A673 (cell line): ENCODE measurements around the gene SND1.

Experiments used
- EZH2 ChIP-seq: fragments of 200-600 bp; sonication (generic); IDR thresholded peaks from 2 replicates; pipeline ENCODE4 v1.6.1; 2017; ENCODE audit warnings: borderline replicate concordance, low read depth, mild to moderate bottlenecking, mixed read lengths, antibody characterized with exemption, low read length; ENCODE audit not compliant: poor library complexity, severe bottlenecking
- TF ChIP-seq, protein P1 (sequence below): fragments of 300-800, 200-600 bp; sonication (generic); conservative IDR thresholded peaks from 2 replicates; pipeline ENCODE4 v1.5.1; 2017; ENCODE audit warnings: low read depth, mild to moderate bottlenecking, antibody characterized with exemption, low read length, moderate library complexity, mixed read lengths

DNA sequence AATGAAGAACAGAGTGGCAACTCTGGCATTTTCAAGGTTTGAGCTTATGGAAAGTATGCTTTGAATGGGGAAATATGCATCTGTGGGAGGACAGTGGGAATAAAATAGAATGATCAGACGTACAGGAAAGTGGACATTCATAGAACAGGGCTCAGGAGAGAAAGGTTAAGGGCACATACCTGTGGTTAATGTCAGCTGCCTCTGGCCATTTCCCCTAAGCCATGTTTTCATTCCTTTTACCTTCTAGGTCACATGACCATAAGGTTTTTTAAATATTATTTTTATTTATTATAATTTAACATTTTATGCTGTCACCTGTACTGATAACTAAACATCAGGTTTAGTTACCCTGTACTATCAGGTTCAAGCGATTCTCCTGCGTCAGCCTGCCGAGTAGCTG is 326.4 kb downstream of the SND1 start:
- TF ChIP-seq, protein P1, sequence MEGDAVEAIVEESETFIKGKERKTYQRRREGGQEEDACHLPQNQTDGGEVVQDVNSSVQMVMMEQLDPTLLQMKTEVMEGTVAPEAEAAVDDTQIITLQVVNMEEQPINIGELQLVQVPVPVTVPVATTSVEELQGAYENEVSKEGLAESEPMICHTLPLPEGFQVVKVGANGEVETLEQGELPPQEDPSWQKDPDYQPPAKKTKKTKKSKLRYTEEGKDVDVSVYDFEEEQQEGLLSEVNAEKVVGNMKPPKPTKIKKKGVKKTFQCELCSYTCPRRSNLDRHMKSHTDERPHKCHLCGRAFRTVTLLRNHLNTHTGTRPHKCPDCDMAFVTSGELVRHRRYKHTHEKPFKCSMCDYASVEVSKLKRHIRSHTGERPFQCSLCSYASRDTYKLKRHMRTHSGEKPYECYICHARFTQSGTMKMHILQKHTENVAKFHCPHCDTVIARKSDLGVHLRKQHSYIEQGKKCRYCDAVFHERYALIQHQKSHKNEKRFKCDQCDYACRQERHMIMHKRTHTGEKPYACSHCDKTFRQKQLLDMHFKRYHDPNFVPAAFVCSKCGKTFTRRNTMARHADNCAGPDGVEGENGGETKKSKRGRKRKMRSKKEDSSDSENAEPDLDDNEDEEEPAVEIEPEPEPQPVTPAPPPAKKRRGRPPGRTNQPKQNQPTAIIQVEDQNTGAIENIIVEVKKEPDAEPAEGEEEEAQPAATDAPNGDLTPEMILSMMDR = no peak
- TF ChIP-seq EZH2 = no peak
